NCI-H1105 treated with DMSO at 0.1 percent for 48 hours (cell line): Measurements from ENCODE around the gene PDK3.

ENCODE experiments used
- DNase-seq: peaks from one replicate; lab custom pipeline; 2025; lab: John Stamatoyannopoulos, UW

PDK3 gene

DNA sequence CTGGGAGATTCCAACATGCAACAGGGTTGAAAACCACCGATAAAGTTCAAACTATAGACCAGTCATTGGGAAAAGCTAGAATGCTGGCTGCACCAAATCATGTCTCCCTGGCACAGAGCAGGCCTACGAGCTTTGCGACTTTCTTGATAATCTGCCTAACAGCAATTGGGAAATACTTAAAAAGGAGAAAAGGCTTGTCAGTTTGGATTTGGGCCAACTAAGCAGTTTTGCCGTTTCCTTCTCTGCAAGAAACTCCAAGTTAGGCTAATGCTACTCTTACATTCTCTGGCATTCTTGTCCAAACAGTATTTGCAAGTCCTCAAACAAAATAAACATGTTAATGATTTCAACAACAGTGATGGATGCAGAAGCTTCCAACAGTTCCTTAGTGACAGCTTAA, 87.9 kb downstream of the PDK3 start:
- DNase-seq: no peak

DNA sequence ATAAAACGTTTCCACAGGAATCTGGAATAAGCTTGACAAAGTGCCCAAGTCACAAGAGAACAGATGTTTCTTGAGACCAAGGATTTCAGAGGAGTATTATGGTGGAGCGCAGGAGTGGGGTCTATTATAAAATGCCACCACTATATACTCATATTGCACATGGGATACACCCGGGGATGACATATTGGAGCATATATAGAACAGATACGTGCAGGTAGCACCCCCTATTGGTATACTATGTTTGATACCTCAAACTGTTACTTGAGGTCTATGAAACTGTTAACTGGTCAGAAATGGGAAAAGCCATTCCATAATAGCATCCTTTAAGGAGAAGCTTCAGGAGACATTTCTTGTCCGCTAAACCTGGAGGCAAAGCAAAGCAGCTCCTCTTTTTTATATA, 96.0 kb downstream of the PDK3 start:
- DNase-seq: no peak

DNA sequence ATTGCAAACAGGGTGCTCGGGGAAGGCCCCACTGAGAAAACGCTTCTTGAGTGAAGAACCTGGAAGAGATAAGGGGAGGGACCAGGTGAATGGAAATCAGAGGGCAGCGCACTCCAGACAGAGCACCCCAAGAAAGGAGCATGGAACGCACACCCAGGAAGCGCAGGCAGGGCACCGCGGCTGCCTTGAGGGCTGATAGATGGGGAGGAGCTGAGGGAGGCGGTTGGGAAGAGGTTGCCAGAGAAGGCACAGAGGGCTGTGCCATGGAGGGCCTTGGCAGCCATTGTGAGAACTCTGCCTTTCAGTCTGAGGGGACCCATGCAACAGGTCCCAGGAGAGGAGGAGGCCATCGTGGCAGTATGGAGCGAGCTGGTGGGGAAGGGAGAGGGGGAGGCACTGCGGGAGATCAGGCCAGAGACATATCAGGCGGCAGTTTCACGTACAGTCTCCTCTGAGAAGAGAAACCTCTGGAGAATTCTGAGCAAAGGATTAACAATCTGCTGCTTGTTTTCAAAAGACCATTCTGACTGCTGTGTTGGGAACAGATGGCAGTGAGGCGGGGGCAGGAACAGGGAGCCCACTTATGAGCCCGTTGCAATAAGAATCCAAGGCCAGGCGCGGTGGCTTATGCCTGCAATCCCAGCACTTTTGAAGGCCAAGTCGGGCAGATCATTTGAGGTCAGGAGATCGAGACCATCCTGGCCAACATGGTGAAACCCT, 98.4 kb downstream of the PDK3 start:
- no peak for DNase-seq

DNA sequence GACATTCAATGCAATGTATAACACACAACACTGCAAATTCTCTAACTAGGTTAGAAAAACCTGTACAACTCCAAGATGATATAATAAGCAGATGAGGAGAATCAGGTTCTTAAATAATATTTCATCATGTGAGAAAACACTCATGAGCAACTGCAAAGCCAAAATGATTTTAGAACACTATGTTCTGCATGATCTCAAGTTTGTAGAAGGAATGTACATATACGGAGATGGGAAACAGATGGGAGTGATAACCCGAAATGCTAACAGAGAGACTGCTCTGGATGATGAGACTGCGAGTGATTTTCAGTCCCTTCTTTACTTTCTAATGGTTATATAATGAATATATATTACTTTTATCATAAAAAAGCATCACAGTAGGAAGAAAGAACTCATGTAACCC, 101.2 kb downstream of the PDK3 start:
- DNase-seq: no peak

DNA sequence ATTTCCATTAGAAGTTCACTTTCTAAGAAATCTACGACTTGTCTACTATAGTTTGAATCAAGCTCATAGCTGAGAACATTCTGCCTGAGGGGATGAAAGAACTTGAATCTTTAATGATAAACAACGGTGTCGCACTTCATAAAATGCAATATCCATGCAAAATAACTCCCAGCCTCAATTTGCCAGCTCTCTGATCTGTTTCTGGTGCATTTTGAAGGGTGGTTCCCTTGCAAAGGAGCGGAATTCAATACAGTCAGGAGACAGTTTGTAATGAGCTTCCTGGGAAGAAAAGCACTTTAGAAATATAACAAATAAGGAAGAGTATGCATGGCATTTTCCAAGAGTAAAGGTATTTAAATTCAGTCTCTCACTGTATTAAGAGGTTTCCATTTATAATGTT, 102.1 kb downstream of the PDK3 start:
- no peak for DNase-seq

DNA sequence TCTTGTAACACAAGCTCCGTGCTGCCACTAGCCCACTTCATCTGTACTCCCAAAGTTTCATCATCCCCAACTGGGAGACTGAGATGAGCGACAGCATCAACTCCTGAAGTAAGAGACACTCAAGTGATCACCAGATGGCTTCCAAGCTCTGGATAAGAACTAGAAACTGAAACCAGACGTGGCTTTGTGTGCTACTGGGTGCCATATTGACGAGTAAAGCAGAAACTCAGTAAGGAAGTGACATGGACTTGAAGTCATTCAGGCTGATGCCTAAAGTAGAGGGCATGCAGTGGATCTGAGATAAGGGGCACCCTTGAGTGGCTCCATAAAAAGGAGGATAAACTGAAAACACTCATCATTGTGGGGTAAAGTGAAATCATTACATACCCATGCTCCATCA, 109.7 kb downstream of the PDK3 start:
- no peak for DNase-seq

DNA sequence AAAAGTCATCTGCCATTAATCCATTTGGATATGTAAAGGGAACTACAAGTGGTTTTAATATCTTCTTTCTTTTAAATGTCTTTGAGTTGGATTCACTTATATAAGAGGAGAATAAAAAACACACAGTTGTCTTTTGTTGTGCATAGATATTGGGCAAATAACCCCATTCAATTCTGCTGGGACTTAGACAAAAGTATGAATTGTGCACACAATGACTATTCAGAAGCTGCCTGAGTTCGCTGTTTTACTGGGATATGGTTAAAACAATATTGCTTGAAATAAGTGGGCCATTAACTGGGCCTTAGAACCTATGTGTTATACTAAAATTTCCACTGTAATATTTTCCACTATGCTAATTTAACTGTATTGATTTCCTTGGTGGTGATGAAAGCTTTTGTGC, 110.4 kb downstream of the PDK3 start:
- no peak for DNase-seq

DNA sequence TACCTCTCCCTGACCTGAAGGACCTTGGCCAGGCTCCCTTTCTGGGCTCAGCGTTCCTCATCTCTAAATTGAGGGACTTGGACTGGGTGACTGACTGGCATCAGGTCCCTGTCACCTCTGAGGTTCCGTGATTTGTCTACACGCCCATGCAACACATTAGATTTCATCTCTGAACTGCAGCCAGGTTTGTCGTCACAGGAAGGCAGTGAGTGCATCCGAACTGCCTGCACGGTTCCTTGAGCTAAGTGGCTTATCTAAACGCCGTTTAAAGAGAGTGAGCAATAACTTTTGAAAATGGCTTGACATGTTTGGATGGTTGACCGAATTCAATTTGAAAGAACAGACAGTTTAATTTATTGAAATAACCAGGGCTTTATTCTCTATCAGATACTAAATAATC, 112.0 kb downstream of the PDK3 start:
- DNase-seq: no peak
